ENCODE measurements around the gene SLX4IP.

The SLX4IP gene

GRCh38 chr20:10466325-10466724, 31.2 kb downstream of the SLX4IP start:
- no peak overlapping the region for H3K4me3 ChIP-seq (ENCODE audit: low read depth, low read length)
- TF ChIP-seq, protein P1, sequence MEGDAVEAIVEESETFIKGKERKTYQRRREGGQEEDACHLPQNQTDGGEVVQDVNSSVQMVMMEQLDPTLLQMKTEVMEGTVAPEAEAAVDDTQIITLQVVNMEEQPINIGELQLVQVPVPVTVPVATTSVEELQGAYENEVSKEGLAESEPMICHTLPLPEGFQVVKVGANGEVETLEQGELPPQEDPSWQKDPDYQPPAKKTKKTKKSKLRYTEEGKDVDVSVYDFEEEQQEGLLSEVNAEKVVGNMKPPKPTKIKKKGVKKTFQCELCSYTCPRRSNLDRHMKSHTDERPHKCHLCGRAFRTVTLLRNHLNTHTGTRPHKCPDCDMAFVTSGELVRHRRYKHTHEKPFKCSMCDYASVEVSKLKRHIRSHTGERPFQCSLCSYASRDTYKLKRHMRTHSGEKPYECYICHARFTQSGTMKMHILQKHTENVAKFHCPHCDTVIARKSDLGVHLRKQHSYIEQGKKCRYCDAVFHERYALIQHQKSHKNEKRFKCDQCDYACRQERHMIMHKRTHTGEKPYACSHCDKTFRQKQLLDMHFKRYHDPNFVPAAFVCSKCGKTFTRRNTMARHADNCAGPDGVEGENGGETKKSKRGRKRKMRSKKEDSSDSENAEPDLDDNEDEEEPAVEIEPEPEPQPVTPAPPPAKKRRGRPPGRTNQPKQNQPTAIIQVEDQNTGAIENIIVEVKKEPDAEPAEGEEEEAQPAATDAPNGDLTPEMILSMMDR (IDR thresholded peaks at IDR 0.05; ENCODE audit: borderline replicate concordance, insufficient read depth, low read depth, low read length), result no peak

DNA sequence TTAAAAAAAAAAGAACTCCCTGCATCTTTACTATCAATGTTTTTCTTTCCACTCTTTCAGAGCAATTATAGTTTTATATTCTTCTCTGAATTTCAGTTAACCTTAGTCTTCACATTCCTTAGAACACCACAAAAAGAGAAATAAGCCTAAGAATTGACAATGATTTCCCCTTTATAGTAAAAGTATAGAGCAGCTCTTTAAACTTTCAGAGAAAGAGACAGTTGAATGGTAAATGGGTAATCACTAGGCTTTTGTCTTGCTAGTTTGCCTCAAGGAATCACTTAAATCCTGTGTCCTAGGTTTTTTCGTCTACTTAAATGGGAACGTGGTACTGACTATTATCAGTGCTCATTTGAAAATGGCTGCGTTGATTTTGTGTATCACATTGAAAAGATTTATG, 31.8 kb downstream of the SLX4IP start:
- TF ChIP-seq, protein P1 (IDR thresholded peaks at IDR 0.05; ENCODE audit: borderline replicate concordance, insufficient read depth, low read depth, low read length), result no peak
- H3K4me3 ChIP-seq (ENCODE audit: low read depth, low read length), result no peak overlapping the region

GRCh38 chr20:10467681-10468339, 32.7 kb downstream of the SLX4IP start:
- no peak overlapping the region for H3K4me3 ChIP-seq (ENCODE audit: low read depth, low read length)
- TF ChIP-seq, protein P1 (IDR thresholded peaks at IDR 0.05; ENCODE audit: borderline replicate concordance, insufficient read depth, low read depth, low read length), result no peak

DNA sequence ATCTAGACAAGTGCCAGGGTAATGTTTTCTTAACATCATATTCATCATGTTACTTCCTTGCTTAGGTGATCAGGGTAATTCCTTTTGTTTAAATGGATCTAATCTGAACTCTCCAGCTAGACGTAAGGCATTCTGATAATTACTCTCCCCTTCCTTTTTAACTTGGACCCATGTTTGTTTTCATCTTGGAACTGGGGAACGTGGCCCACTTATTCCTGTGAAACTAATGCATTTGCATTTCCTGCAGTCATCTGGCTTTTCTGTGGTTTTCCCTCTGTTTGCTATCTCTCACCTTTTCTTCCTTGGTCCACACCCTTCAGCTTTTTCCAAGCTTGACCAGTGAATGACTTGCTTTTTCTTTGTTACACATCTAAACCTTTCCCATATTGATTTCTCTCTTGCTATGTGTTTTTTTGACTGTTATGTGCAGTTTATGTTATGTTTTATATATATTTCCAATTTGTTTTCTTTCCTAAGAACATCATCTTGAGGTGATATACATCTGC, 33.3 kb downstream of the SLX4IP start:
- H3K4me3 ChIP-seq (ENCODE audit: low read depth, low read length), result no peak overlapping the region
- TF ChIP-seq, protein P1 (IDR thresholded peaks at IDR 0.05; ENCODE audit: borderline replicate concordance, insufficient read depth, low read depth, low read length), result no peak

GRCh38 chr20:10469056-10469455, 34.0 kb downstream of the SLX4IP start:
- H3K4me3 ChIP-seq (ENCODE audit: low read depth, low read length), result no peak overlapping the region
- TF ChIP-seq, protein P1 (IDR thresholded peaks at IDR 0.05; ENCODE audit: borderline replicate concordance, insufficient read depth, low read depth, low read length), result no peak

- TF ChIP-seq, protein P1 (IDR thresholded peaks at IDR 0.05; ENCODE audit: borderline replicate concordance, insufficient read depth, low read depth, low read length), result peak; percentile 15; the same call in 1 of the 2 replicates
- H3K4me3 ChIP-seq (ENCODE audit: low read depth, low read length), result no peak overlapping the region
Observed at GRCh38 chr20:10469599-10469998, 34.5 kb downstream of the SLX4IP start.

GRCh38 chr20:10470276-10470675, 35.2 kb downstream of the SLX4IP start:
- TF ChIP-seq, protein P1 (IDR thresholded peaks at IDR 0.05; ENCODE audit: borderline replicate concordance, insufficient read depth, low read depth, low read length), result no peak
- H3K4me3 ChIP-seq (ENCODE audit: low read depth, low read length), result no peak overlapping the region

Data from GM12875 (cell line).